ENCODE data around the gene KCNQ1. TPM values are rescaled to one million over a fixed set of nuclear protein-coding genes. Genes with fewer than 3 reads are reported as not detected.

The KCNQ1 gene
- total and polyA plus RNA-seq, 12 donors, result 11.0 to 447 (median 320) TPM

GRCh38 chr11:2448661-2449547 is 4.1 kb downstream of the KCNQ1 start:
- Histone ChIP-seq H3K27me3 (no peaks in the 10 kb centered on the region), H3K9me3 (replicated peaks in 1 of 3) (no peaks in the 10 kb centered on the region), H3K27ac (peak overlapping the region in 4 of 5 donors; percentile 50 to 91 (median 74)), H3K36me3 (replicated peaks in 1 of 2) (no peaks in the 10 kb centered on the region), H3K4me1 (replicated peaks in 1 of 2) (peaks cover 40 to 42% of the 10 kb centered on the region in 2 donors), H3K4me3 (peak overlapping the region in 1 of 4 donors; percentile 88)
- 82 to 90% (median 84%) methylated on average over 7 to 21 of the region's 21 CpGs for WGBS, 4 donors
- intact Hi-C loops (cut with DNase I), result loop anchor here (5.0 kb wide), 2 partner anchors 33 to 78 kb away; no protein-coding TSS in a partner anchor
- TF ChIP-seq CTCF (IDR thresholded peaks at IDR 0.05) (no peak), POLR2A (IDR thresholded peaks at IDR 0.05) (no peak)
- DNase-seq, result peak in 1 of 7 donors; percentile 17

- no peaks in the 10 kb centered on the region for H3K9me3 ChIP-seq (replicated peaks in 1 of 3)
- H3K27ac ChIP-seq, result peak overlapping the region in 4 of 5 donors; percentile 29 to 91 (median 74)
- intact Hi-C loops (cut with DNase I), result loop anchor here (5.0 kb wide), 2 partner anchors 33 to 78 kb away; no protein-coding TSS in a partner anchor
- peaks cover 37 to 38% of the 10 kb centered on the region in 2 donors for H3K4me1 ChIP-seq (replicated peaks in 1 of 2)
- TF ChIP-seq CTCF (IDR thresholded peaks at IDR 0.05) (no peak), POLR2A (IDR thresholded peaks at IDR 0.05) (no peak)
- peak in 1 of 7 donors; percentile 67 for DNase-seq
- no peaks in the 10 kb centered on the region for H3K36me3 ChIP-seq (replicated peaks in 1 of 2)
- WGBS, 4 donors, result 44 to 75% (median 72%) methylated on average over 3 to 26 of the region's 26 CpGs
- H3K27me3 ChIP-seq, result no peaks in the 10 kb centered on the region
- H3K4me3 ChIP-seq, result no peak overlapping the region
Observed at GRCh38 chr11:2449548-2450320, 4.9 kb downstream of the KCNQ1 start.

- peaks cover 37 to 38% of the 10 kb centered on the region in 2 donors for H3K4me1 ChIP-seq (replicated peaks in 1 of 2)
- H3K4me3 ChIP-seq, result no peak overlapping the region
- DNase-seq, result peak in 1 of 7 donors; percentile 15
- H3K9me3 ChIP-seq (replicated peaks in 1 of 3), result no peaks in the 10 kb centered on the region
- intact Hi-C loops (cut with DNase I), result no loop called here
- H3K36me3 ChIP-seq (replicated peaks in 1 of 2), result no peaks in the 10 kb centered on the region
- no peaks in the 10 kb centered on the region for H3K27me3 ChIP-seq
- whole genome bisulfite sequencing, 4 donors, result 87 to 100% (median 88%) methylated on average over 3 to 19 of the region's 19 CpGs
- peak overlapping the region in 3 of 5 donors; percentile 6 to 91 (median 73) for H3K27ac ChIP-seq
- TF ChIP-seq CTCF (IDR thresholded peaks at IDR 0.05) (no peak), POLR2A (IDR thresholded peaks at IDR 0.05) (no peak)
Observed at GRCh38 chr11:2450321-2451041, 5.7 kb downstream of the KCNQ1 start.

Data from adrenal gland (tissue), 12 donors.